HG03066 (cell line): ENCODE data around the gene EDNRA.
"Not testable (repeated sequence)": the region's sequence is repeated elsewhere in the genome, so short reads cannot be mapped to it uniquely, and the experiment has no call there.

Source experiments
- ATAC-seq: cut with Tn5 transposase; IDR thresholded peaks from one replicate; pipeline ENCODE4 v1.9.1; 2021; ENCODE audit warnings: low read depth; ENCODE audit not compliant: unreplicated experiment

Gene EDNRA

GRCh38 chr4:147480891-147481576 is at the start of gene EDNRA:
EDNRA (plus strand) TSS chr4:147481097; CDS start chr4:147485682, 4,585 bp downstream.
- ATAC-seq = no peak

DNA sequence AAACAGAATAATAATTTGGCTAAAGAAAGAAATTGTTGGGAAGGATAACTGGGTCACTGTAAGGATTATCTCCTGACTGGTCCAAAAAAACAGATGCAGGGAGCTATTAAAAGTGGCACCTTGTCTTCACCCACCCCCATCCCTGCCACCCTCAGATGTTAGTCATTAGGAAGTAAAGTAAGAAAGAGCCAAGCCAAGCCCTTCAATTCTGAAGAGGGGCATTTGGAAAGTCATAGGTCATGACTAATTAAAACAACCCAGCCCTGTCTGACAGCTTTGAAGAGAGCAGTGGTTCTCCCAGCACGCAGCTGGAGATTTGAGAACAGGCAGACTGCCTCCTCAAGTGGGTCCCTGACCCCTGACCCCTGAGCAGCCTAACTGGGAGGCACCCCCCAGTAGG is 46.5 kb upstream of the EDNRA start:
- ATAC-seq = not testable (repeated sequence)

- no peak for ATAC-seq
Observed at GRCh38 chr4:147440442-147440841, 40.5 kb upstream of the EDNRA start.

- ATAC-seq = no peak
Observed at GRCh38 chr4:147447786-147448185, 33.1 kb upstream of the EDNRA start.

DNA sequence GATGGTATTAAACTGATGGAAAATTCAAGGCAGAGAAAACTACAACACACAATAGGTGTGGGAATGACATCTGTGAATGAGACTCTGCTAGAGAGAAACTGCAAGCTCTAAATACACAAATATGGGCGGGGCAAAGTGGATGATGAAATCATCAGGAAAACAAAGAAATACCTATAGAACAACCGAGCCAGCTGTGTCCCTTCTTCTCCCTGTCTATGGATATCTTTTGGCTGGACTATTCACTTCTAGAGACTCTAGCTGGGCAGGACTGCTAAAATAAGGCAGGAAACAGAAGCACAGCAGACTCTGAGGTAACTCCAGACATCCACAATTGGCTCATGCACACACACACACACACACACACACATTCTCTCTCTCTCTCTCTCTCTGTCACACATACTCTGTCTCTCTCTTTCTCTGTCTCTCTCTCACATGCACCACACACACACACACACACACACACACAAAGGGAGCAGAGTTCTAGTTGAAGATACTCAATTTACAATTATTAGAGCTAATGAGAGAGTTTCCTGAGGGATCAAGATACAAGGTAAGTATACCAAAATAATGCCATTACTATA is 27.2 kb upstream of the EDNRA start:
- no peak for ATAC-seq

- ATAC-seq = no peak
Observed at GRCh38 chr4:147456706-147457105, 24.2 kb upstream of the EDNRA start.

- no peak for ATAC-seq
Observed at GRCh38 chr4:147461161-147461560, 19.7 kb upstream of the EDNRA start.

DNA sequence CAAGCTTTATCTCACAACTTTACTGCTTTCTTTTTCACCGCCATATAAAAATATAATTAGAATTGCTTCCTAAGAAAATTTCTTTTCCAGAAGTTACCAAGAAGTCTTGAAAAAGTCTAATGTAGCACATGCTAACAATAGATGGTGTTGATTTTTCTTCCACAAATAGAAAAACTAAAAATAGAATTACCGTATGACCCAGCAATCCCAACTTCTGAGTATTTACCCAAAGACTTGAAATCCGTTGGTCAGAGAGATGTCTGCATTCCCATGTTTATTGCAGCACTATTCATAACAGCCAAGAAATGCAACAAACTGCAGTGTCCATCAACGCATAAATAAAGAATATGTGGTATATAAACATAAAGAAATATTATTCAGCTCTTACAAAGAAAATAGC is 17.8 kb upstream of the EDNRA start:
- no peak for ATAC-seq

- ATAC-seq = no peak
Observed at GRCh38 chr4:147465461-147465860, 15.4 kb upstream of the EDNRA start.

DNA sequence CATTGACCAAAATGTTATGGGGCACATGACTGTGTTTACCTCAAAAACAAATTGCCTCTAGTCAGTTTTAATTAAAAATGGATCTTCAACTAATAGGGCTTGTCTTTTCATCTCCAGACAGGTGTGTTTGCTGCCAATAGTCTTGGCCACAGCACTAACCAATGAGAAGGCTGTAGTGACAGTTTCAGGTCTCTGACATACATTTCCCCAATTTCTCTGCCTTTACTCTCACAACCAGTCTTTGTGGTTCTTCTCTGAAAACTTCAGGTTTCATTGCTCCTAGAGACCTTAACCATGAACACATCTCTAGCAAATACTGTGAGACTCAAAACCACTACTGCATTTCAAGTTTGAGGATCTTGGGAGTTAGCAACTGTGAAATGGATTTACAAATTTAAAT is 3.5 kb upstream of the EDNRA start:
- ATAC-seq = peak; percentile 59

DNA sequence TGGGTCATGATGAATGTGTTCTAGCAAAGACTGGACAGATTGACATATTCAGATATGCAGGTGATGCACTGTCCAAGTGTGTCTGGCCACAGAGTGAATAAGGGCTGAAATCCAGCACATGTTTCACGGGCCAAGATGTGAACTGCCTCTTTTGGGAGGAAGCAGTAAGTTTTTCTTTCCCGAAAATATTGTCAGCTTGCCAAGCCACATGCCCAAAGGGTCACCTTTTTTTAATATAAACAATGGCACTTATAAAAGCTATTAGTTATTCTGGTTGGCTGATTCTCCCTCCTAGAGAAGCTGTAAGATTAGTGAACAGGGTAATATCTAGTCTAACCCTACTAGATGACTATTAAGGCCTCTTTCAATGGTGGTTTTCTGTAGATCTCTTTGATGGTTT is 1.5 kb upstream of the EDNRA start:
- no peak for ATAC-seq

- ATAC-seq = no peak
Observed at GRCh38 chr4:147479786-147480185, 1.1 kb upstream of the EDNRA start.

DNA sequence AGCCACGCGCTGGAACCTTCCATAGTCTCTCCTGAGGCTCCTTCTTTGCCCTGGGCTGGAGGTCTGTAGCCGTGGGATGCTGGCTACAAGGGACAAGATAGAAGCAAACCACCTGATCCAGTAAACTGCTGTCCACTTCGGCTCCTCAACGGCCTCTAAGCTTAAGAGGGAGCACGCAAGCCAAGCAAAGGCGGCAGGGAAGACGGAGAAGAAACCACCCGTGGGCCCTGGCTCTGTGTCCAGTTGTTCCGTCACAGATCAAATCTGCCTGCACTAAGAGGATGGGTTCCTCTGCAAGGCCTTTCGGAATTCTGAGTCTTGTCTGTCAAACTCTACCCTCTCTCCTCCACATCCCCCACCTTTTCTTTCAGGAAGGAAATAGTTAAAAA is 401 bp upstream of the EDNRA start:
- ATAC-seq = no peak

- ATAC-seq = no peak
Observed at GRCh38 chr4:147481577-147482109, 746 bp downstream of the EDNRA start.

DNA sequence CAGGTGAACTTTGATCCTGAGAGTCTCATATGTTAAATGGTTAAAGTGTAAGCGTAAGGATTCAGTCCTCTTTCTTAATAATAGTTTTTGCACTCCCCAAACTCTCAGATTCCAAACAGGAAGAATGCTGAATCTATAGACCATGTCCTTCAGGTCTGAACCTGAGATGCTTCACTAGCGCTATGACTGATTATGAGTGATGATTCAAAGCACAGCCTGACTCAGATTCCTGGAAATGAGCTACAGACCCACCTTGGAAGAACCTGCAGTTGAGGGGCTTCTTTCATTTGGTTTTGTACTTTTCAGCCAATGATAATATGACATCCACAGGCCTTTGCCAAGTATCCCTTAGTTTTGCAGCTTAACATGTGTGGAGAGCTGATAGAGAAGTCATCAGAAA is 1.4 kb downstream of the EDNRA start:
- ATAC-seq = no peak

DNA sequence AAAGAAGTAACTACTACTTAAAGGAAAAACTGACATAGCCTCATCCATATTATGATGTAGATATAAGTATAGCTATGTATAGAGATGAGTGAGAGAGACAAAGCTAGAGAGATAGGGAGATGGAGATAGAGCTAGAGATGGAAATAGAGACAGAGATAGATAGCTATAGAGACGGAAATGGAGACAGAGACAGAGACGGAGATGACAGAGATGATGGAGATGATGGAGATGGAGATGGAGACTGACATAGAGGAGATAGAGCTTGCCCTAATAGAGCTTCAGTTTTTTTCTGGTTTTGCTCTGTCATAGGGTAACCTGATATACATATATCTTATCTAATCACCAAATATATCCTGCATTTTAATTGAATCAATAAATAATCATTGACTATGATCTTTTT is 4.3 kb downstream of the EDNRA start:
- no peak for ATAC-seq

GRCh38 chr4:147487616-147488015 is 6.7 kb downstream of the EDNRA start:
- no peak for ATAC-seq

- ATAC-seq = no peak
Observed at GRCh38 chr4:147488556-147488955, 7.7 kb downstream of the EDNRA start.

DNA sequence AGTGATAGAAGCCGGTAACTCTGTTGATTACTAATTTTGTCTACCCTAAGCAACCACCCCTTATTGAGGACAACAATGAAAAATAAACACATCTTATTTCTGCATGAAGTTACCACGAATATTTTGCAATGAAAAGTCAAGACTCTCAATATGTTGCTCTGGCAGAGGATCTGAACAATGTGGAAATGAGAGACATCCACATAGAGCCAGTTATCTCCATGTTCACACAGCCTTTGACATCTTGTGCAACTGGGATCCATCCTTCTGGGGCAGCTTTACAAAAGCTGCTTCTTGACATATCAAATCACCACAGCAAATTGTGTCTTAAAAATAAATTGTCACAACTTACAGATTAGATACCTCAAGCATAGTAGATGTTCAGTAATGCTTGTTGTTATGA is 10.2 kb downstream of the EDNRA start:
- ATAC-seq = no peak

- no peak for ATAC-seq
Observed at GRCh38 chr4:147492306-147492705, 11.4 kb downstream of the EDNRA start.

DNA sequence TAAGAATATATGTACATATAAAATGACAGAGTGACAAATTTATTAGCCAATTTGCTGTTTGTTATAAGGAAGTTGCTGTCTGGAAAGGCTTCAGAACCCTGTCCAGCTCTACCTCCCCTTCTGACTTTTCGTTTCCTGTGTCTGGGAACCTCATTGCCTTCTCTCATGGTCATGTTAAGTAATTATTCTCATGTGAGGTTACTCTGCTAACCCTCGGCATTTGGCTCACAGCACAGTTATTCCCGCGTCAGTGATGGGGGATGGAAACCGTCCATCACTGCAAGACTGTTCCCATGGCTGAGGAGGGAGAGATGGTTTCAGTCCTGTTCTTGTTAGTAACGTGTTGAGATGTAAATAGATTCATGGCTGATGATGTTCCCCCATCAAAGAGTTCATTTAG is 11.9 kb downstream of the EDNRA start:
- ATAC-seq = no peak

GRCh38 chr4:147493307-147493706 is 12.4 kb downstream of the EDNRA start:
- ATAC-seq = no peak
